K562 (cell line): ENCODE measurements around the gene NFS1. TPM values are rescaled to one million over a fixed set of nuclear protein-coding genes. Genes with fewer than 3 reads are reported as not detected.

ENCODE experiments used
- ATAC-seq: fragments of 200-7000 bp; cut with Tn5 transposase; 3 replicates; pipeline ENCODE4 v1.9.1; 2020; ENCODE audit warnings: moderate library complexity
- BruUV-seq: library from RNA; stranded (reverse); fragments of 400-500 nt; replicated peaks from 2 replicates; lab custom pipeline; 2021; lab: Mats Ljungman, UMichigan
- CTCF ChIA-PET: fragments of 300-600 bp; formaldehyde crosslinking; extraction: SDS; loops from one replicate; lab custom pipeline; 2021; ENCODE audit warnings: low intra/inter-chr PET ratio; lab: Yijun Ruan, JAX
- POLR2A ChIA-PET: fragments of 300-600, 350-650 bp; sonication (Branson Sonifier 250); formaldehyde crosslinking; extraction: SDS; loops from one replicate; lab custom pipeline; 2021; ENCODE audit warnings: antibody characterized with exemption, inconsistent platforms; lab: Yijun Ruan, JAX
- DNase-seq, 4 experiments: peaks; one replicate each; pipeline versions ENCODE4 v3.0.0 to v3.0.0-alpha.2; 2011 to 2018; ENCODE audit warnings: low spot score in 3 of 4, mixed read lengths in 3 of 4; ENCODE audit errors: extremely low read depth in 1 of 4
- FAIRE-seq: peaks from 2 replicates; lab custom pipeline; 2011; peaks lifted over from hg19 to GRCh38; lab: Jason Lieb, UNC
- H2AFZ ChIP-seq: 2 replicates; pipeline ENCODE4 v1.6.0; 2011; ENCODE audit warnings: low read depth, low read length, control low read depth, inconsistent platforms
- H3K27ac ChIP-seq: fragments of 200-600 bp; 3 replicates; pipeline ENCODE4 v1.8.0; 2011; ENCODE audit warnings: low read depth, mild to moderate bottlenecking, control low read depth, inconsistent platforms, low read length, moderate library complexity, mixed read lengths; ENCODE audit errors: extremely low read depth
- H3K27me3 ChIP-seq, 2 experiments: fragments of 300-600 bp in 1 of 2; 2 replicates in 1 of 2; 3 replicates in 1 of 2; pipeline versions ENCODE4 v1.6.0 to v1.8.0; 2011; ENCODE audit warnings: inconsistent platforms in 2 of 2, low read length in 2 of 2, mild to moderate bottlenecking in 1 of 2, mixed read lengths in 1 of 2, moderate library complexity in 1 of 2; ENCODE audit not compliant: control insufficient read depth in 2 of 2, insufficient read depth in 2 of 2
- H3K36me3 ChIP-seq: fragments of 300-600 bp; 3 replicates; pipeline ENCODE4 v1.8.0; 2011; ENCODE audit warnings: mild to moderate bottlenecking, low read length, inconsistent platforms; ENCODE audit not compliant: control insufficient read depth, insufficient read depth
- H3K4me1 ChIP-seq, 2 experiments: fragments of 200-600 bp in 1 of 2; replicated peaks in 1 of 2; 2 replicates in 1 of 2; 3 replicates in 1 of 2; pipeline versions ENCODE4 v1.5.1 to v1.8.0; 2011; ENCODE audit warnings: inconsistent platforms in 2 of 2, low read length in 2 of 2, mild to moderate bottlenecking in 1 of 2, mixed read lengths in 1 of 2, moderate library complexity in 1 of 2; ENCODE audit not compliant: control insufficient read depth in 2 of 2, insufficient read depth in 2 of 2
- H3K4me2 ChIP-seq: 2 replicates; pipeline ENCODE4 v1.6.1; 2011; ENCODE audit warnings: low read length, control low read depth, inconsistent platforms, mixed read lengths; ENCODE audit not compliant: insufficient read depth
- H3K4me3 ChIP-seq: fragments of 200-600 bp; sonication (generic), shearing (Covaris generic); 2 replicates; pipeline ENCODE4 v1.5.1; 2016; ENCODE audit warnings: control low read depth, inconsistent platforms
- H3K79me2 ChIP-seq: fragments of 200-600 bp; 3 replicates; pipeline ENCODE4 v1.8.0; 2011; ENCODE audit warnings: low read length, inconsistent platforms; ENCODE audit not compliant: control insufficient read depth, insufficient read depth
- H3K9ac ChIP-seq, 2 experiments: 2 replicates each; pipeline versions ENCODE4 v1.6.0 to v1.6.1; 2011; ENCODE audit warnings: low read depth in 2 of 2, low read length in 2 of 2, control low read depth in 1 of 2, inconsistent platforms in 1 of 2, mild to moderate bottlenecking in 1 of 2, mixed read lengths in 1 of 2; ENCODE audit not compliant: insufficient read depth in 1 of 2
- H3K9me1 ChIP-seq: one replicate; pipeline ENCODE4 v1.6.0; 2011; ENCODE audit warnings: inconsistent platforms, mild to moderate bottlenecking, low read length, moderate library complexity; ENCODE audit not compliant: control insufficient read depth, insufficient read depth
- H3K9me3 ChIP-seq: replicated peaks from 2 replicates; pipeline ENCODE4 v1.5.1; 2011; ENCODE audit warnings: low read depth, low read length, inconsistent platforms; ENCODE audit not compliant: control insufficient read depth, insufficient read depth
- H4K20me1 ChIP-seq: replicated peaks from 2 replicates; pipeline ENCODE4 v1.6.1; 2011; ENCODE audit warnings: low read length, inconsistent platforms, mixed read lengths; ENCODE audit not compliant: control insufficient read depth, insufficient read depth
- CBX1 ChIP-seq: sonication (generic); IDR thresholded peaks from 2 replicates; pipeline ENCODE4 v1.6.1; 2016; ENCODE audit warnings: antibody characterized with exemption, low read depth, mild to moderate bottlenecking
- EZH2 ChIP-seq: IDR thresholded peaks from 2 replicates; pipeline ENCODE4 v1.6.1; 2012; ENCODE audit warnings: low read depth, mild to moderate bottlenecking, inconsistent platforms, low read length, borderline replicate concordance
- HCFC1 ChIP-seq: IDR thresholded peaks from 2 replicates; pipeline ENCODE4 v1.6.1; 2012; ENCODE audit warnings: low read depth, low read length, improper control_type of control experiment
- PTTG1 ChIP-seq: fragments of 450-650 bp; IDR thresholded peaks from 2 replicates; pipeline ENCODE4 v1.6.1; 2016; ENCODE audit warnings: low read depth, mild to moderate bottlenecking, missing genetic modification characterization, missing compliant biosample characterization
- RBM39 ChIP-seq: fragments of 200-400 bp; formaldehyde crosslinking; optimal IDR thresholded peaks from 2 replicates; pipeline ENCODE3; 2018; ENCODE audit warnings: low read depth, low read length
- ZNF830 ChIP-seq: fragments of 250-450 bp; sonication (Bioruptor Pico); IDR thresholded peaks from 2 replicates; pipeline ENCODE4 v1.5.0; 2021; ENCODE audit warnings: mild to moderate bottlenecking
- WGBS: fragments of 100-300 bp; shearing (Covaris generic); methylation state at CpG from one replicate; pipeline ENCODE4 v1.1.6; 2016; ENCODE audit warnings: low coverage, mixed read lengths; ENCODE audit not compliant: insufficient coverage; ENCODE audit errors: missing lambda C conversion rate; 5-methylcytosine and 5-hydroxymethylcytosine counted together
- in situ Hi-C: fragments of 300-500 bp; cut with MboI; formaldehyde crosslinking; loops from 4 replicates; pipeline ENCODE4 v1.15.0; 2018; ENCODE audit warnings: inconsistent platforms, mixed read lengths
- intact Hi-C: fragments of 100-400 bp; cut with micrococcal nuclease; formaldehyde crosslinking; loops from 2 replicates; pipeline ENCODE4 v1.14.2; 2022
- polyA plus RNA-seq, 8 experiments: library from polyadenylated mRNA; depleted of rRNA in 4 of 8; stranded (reverse) in 5 of 8; unstranded in 3 of 8; fragments of >200 nt; fragmentation: Nextera tagmentation in 2 of 8; fragmentation: Illumina TruSeq in 1 of 8; extraction: Ambion mirVana in 2 of 8; extraction: Trizol in 1 of 8; gene quantifications; 2 replicates each; pipeline versions ENCODE4 v1.2.1 to v1.2.3, GENCODE V29; 2011 to 2014; ENCODE audit warnings: inconsistent platforms in 1 of 8, missing spikeins in 1 of 8
- total RNA-seq, 7 experiments: library from RNA; depleted of rRNA in 6 of 7; stranded (reverse); fragments of >200 nt in 6 of 7; fragmentation: Illumina TruSeq in 2 of 7; extraction: Trizol in 2 of 7; gene quantifications; 2 replicates each; pipeline versions ENCODE4 v1.2.1 to v1.2.3, GENCODE V29; 2011 to 2021; ENCODE audit warnings: low replicate concordance in 1 of 7
- TF ChIP-seq, protein P1 (sequence below): fragments of 250-450 bp; sonication (Bioruptor Pico); IDR thresholded peaks from 2 replicates; pipeline ENCODE4 v1.8.0; 2021; ENCODE audit warnings: borderline replicate concordance, mild to moderate bottlenecking, moderate library complexity; ENCODE audit not compliant: poor library complexity, severe bottlenecking
- TF ChIP-seq, protein P2 (sequence below): fragments of 250-450 bp; sonication (Bioruptor Pico); IDR thresholded peaks from 2 replicates; pipeline ENCODE4 v1.4.0; 2020

Gene NFS1
- total and polyA plus RNA-seq, 9 of the 15 experiments (the other 6 are each of a cell fraction or from before 2014, with no cell fraction given) = 11.5 to 84.8 (median 47.1) TPM

DNA sequence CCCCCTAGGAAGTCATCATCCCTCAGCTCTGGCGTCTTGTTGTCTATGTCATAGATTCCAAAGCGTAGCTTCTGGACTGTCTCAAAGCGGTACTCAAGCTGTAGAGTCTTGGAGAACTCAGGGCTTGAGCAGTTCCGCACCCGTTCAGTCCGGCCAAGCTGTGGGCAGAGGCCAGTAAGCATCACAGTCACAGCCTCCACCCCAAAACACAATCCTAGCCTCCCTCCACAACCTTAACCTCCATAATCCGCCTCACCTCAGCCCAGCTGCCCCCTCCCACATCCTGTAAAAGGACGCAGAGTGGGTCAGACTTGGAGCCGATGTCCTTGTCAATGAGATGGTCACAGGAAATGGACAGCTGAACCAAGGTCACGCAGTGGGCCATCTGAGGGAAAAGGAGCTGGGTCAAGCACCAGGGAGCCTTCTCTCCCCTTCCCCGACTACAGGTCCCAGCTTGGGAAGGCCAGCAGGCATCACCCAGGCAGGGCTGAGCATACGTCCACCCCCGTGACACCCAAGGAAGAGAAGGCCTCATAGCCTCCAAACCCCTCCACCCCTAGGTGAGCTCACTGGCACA lies 66.5 kb downstream of the NFS1 start:
- no peak overlapping the region for H2AFZ ChIP-seq
- H3K9me3 ChIP-seq = no peaks in the 10 kb centered on the region
- no peak for ATAC-seq
- H3K79me2 ChIP-seq = peaks cover 20% of the 10 kb centered on the region; the same call in 2 of the 3 replicates
- H3K27me3 ChIP-seq = no peaks in the 10 kb centered on the region
- H3K4me1 ChIP-seq = no peaks in the 10 kb centered on the region; a peak in 1 of 5 replicates
- no peak for FAIRE-seq
- BruUV-seq = no TSS peak
- DNase-seq = no peak
- WGBS = 91% methylated on average over 9 of the region's 13 CpGs
- H3K9ac ChIP-seq = peak overlapping the region in 1 of 2 experiments; percentile 3; a peak in 1 of 4 replicates
- in situ Hi-C loops (no loop called here), intact Hi-C loops (no loop called here)
- ChIA-PET POLR2A (interaction anchor here (0.6 to 2.9 kb wide), 7 partner anchors 8 to 796 kb away, joined by 3 to 11 read pairs (median 3); partner anchors contain the start of gene SPAG4), CTCF (no interaction called here)
- H3K4me2 ChIP-seq = no peak overlapping the region
- no peak overlapping the region for H3K27ac ChIP-seq
- H3K36me3 ChIP-seq = peaks cover 44% of the 10 kb centered on the region; the same call in 2 of the 3 replicates
- no peaks in the 10 kb centered on the region for H3K9me1 ChIP-seq
- no peak overlapping the region for H3K4me3 ChIP-seq
- TF ChIP-seq CBX1 (no peak), PTTG1 (tag) (no peak)
- TF ChIP-seq, all 486 proteins: peak for 0
- no peaks in the 10 kb centered on the region for H4K20me1 ChIP-seq

DNA sequence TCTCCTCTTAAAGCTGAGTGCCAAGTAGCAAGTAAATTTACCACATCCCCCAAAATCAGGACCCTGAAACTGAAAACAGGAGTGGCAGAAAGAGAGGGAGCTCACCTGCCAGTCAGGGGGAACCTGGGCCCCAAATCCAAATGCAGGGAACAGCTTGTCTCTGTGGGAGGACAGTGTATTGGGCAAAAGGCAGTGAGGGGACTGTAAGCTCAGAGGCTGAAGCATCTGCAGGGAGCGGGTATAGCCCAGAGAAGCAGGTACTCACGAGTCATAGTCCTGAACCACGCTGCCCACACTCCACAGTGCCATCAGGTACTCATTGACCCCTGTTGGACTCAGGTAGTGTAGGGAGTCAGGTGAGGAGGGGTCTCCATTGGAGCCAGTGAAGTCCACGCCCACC lies 68.5 kb downstream of the NFS1 start:
- no peak for FAIRE-seq
- in situ Hi-C loops (no loop called here), intact Hi-C loops (no loop called here)
- Histone ChIP-seq H3K4me2 (no peak overlapping the region), H3K4me1 (no peaks in the 10 kb centered on the region; a peak in 1 of 5 replicates), H3K9me3 (no peaks in the 10 kb centered on the region), H3K9ac (no peak overlapping the region), H3K27me3 (no peaks in the 10 kb centered on the region), H4K20me1 (no peaks in the 10 kb centered on the region), H2AFZ (no peak overlapping the region), H3K27ac (no peak overlapping the region), H3K9me1 (no peaks in the 10 kb centered on the region), H3K79me2 (0 out of 3 replicates have a peak, but pooled peaks cover 4% of the 10 kb centered on the region), H3K36me3 (peaks cover 62% of the 10 kb centered on the region; the same call in 2 of the 3 replicates), H3K4me3 (no peak overlapping the region)
- WGBS = 95% methylated on average over 4 of the region's 4 CpGs
- ChIA-PET POLR2A (interaction anchor here (1.5 to 2.9 kb wide), 4 partner anchors 11 to 33 kb away, joined by 4 to 11 read pairs (median 8); partner anchors contain the start of genes CPNE1, RBM12 and SPAG4), CTCF (no interaction called here)
- no TSS peak for BruUV-seq
- no peak for ATAC-seq
- no peak for DNase-seq
- TF ChIP-seq HCFC1 = no peak
- TF ChIP-seq, protein P1, sequence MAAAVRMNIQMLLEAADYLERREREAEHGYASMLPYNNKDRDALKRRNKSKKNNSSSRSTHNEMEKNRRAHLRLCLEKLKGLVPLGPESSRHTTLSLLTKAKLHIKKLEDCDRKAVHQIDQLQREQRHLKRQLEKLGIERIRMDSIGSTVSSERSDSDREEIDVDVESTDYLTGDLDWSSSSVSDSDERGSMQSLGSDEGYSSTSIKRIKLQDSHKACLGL = no peak
- no peak for TF ChIP-seq EZH2
- no peak for TF ChIP-seq RBM39
- no peak for TF ChIP-seq ZNF830 (CRISPR knock-in tag)
- TF ChIP-seq, protein P2, sequence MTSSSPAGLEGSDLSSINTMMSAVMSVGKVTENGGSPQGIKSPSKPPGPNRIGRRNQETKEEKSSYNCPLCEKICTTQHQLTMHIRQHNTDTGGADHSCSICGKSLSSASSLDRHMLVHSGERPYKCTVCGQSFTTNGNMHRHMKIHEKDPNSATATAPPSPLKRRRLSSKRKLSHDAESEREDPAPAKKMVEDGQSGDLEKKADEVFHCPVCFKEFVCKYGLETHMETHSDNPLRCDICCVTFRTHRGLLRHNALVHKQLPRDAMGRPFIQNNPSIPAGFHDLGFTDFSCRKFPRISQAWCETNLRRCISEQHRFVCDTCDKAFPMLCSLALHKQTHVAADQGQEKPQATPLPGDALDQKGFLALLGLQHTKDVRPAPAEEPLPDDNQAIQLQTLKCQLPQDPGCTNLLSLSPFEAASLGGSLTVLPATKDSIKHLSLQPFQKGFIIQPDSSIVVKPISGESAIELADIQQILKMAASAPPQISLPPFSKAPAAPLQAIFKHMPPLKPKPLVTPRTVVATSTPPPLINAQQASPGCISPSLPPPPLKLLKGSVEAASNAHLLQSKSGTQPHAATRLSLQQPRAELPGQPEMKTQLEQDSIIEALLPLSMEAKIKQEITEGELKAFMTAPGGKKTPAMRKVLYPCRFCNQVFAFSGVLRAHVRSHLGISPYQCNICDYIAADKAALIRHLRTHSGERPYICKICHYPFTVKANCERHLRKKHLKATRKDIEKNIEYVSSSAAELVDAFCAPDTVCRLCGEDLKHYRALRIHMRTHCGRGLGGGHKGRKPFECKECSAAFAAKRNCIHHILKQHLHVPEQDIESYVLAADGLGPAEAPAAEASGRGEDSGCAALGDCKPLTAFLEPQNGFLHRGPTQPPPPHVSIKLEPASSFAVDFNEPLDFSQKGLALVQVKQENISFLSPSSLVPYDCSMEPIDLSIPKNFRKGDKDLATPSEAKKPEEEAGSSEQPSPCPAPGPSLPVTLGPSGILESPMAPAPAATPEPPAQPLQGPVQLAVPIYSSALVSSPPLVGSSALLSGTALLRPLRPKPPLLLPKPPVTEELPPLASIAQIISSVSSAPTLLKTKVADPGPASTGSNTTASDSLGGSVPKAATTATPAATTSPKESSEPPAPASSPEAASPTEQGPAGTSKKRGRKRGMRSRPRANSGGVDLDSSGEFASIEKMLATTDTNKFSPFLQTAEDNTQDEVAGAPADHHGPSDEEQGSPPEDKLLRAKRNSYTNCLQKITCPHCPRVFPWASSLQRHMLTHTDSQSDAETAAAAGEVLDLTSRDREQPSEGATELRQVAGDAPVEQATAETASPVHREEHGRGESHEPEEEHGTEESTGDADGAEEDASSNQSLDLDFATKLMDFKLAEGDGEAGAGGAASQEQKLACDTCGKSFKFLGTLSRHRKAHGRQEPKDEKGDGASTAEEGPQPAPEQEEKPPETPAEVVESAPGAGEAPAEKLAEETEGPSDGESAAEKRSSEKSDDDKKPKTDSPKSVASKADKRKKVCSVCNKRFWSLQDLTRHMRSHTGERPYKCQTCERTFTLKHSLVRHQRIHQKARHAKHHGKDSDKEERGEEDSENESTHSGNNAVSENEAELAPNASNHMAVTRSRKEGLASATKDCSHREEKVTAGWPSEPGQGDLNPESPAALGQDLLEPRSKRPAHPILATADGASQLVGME (CRISPR knock-in tag) = no peak
